Epithelial cell of proximal tubule (primary cell): ENCODE data around the gene CDH23. TPM values are rescaled to one million over a fixed set of nuclear protein-coding genes. Genes with fewer than 3 reads are reported as not detected.

Experiments used
- DNase-seq: peaks from one replicate; pipeline ENCODE4 v3.0.0-alpha.2; 2011; ENCODE audit warnings: low read depth
- H3K4me3 ChIP-seq: 2 replicates; pipeline ENCODE4 v1.5.1; 2011; ENCODE audit warnings: low read depth, mild to moderate bottlenecking, low read length
- CTCF ChIP-seq: conservative IDR thresholded peaks from 2 replicates; pipeline ENCODE4 v1.5.1; 2012; ENCODE audit warnings: low read depth, mild to moderate bottlenecking, low read length
- total RNA-seq: library from RNA; depleted of rRNA; stranded (reverse); fragments of >200 nt; gene quantifications from 2 replicates; pipeline ENCODE4 v1.2.3, GENCODE V29; 2015

The CDH23 gene
- total RNA-seq, 1 donor from 2014 or later: under 0.01 TPM

- no peak for TF ChIP-seq CTCF
- no peak overlapping the region for H3K4me3 ChIP-seq
- DNase-seq: no peak
Observed at GRCh38 chr10:71395621-71396020, 1.1 kb upstream of the CDH23 start.

GRCh38 chr10:71396084-71396710, 523 bp upstream of the CDH23 start:
- no peak for DNase-seq
- no peak overlapping the region for H3K4me3 ChIP-seq
- TF ChIP-seq CTCF: no peak

DNA sequence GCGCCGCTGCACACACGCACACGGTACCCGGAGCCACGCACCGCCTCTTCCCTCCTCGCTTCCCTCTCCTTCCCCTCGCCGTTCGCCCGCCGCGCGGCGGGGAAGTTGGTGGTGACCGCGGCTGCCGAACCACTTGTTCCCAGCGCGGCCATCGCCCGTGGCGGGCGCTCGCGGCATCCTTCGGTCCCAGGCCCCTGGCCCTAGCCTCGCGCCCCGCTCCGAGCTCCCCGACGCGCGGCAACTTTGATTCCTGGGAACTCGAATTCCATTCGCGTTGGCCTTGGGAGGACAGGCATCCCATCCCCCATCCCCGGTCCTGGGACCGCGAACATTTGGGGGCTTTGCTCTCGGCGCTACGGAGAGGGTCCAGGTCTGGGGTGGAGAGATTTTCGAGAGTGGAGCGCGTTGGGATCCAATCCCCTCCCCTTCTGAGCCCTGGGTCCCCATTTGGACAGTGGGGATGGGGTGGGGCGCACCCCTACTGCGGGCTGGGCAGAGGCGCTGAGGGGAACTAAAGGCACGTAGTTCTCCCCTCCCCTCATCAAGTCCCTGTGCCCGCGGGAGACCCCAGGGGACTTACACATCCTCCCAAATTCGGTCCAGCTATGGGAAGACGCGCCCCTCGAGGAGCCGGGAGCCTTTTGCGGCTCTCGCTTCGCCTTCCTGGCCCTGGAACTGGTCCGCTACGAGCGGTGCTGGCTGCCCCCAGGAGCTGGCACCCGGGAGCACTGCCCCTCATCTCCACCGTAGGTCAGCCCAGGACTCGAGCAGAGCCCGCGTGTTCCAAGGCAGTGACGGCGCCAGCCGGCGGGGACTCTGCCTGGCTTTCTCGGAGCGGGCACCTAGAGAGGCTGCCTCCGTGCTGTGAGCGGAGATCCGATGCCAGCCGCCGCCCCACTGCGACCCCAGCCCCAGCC, 834 bp downstream of the CDH23 start:
- H3K4me3 ChIP-seq: no peak overlapping the region
- TF ChIP-seq CTCF: no peak
- no peak for DNase-seq

DNA sequence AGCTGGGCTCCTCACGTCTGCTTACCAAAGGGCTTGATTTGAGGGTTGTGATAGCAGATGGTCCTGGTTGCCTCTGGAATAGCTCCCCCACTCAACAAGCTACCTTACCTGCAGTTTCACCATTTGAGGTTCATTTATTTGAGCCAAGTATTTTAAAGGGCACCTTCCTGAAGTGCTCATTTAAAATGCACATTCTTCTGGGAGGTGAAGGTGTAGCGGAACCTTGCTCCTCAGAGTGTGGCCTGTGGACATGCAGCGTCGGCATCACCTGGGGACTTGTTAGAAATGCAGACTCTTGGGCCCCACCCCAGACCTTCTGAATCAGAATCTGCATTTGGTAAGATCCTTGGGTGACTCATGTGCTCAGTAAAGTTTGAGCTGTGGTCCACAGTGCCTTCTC, 2.3 kb downstream of the CDH23 start:
- no peak for TF ChIP-seq CTCF
- no peak overlapping the region for H3K4me3 ChIP-seq
- DNase-seq: no peak

DNA sequence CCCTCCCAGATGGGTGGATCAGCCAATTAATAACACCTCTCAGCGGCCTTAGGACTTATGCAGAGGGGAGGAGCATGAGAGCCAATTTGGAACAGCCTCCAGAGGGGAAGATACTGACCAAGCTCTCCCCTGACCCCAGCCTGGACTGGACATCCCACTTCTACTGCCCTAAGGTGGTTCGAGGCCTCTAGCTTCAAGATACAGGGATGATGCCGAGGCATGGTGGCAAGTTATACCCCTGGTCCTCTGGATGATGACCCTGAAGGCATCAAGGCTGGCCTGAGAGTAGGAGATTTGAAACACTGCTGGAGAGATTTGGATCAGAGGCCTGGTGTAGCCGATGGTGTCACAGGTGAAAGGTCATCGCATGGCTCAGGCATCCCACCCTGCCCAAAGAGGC, 3.2 kb downstream of the CDH23 start:
- H3K4me3 ChIP-seq: no peak overlapping the region
- no peak for DNase-seq
- no peak for TF ChIP-seq CTCF

DNA sequence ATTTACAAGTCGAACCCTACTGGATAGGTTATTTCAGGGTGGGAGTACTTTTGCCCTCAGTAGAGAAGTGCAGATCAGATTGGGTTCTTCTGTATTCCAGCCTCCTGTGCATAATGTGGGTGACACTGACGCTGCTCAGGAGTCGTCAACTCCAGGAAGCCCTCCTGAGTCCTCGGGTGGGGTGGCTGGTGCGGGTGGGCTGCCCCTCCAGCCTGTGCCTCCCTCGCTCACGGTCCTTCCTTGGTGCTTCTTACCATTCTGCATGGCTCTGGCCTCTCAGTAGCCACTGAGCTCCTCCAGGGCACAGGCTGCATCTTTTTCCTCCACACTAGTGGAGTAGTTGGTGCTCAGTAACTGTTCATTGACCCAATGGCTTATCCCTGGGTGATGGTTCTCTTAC, 4.3 kb downstream of the CDH23 start:
- H3K4me3 ChIP-seq: no peak overlapping the region
- no peak for DNase-seq
- TF ChIP-seq CTCF: no peak

GRCh38 chr10:71402005-71402404, 5.3 kb downstream of the CDH23 start:
- DNase-seq: no peak
- no peak for TF ChIP-seq CTCF
- no peak overlapping the region for H3K4me3 ChIP-seq
